OCI-LY1 (cell line): Measurements from ENCODE around the gene COL9A3.

Experiments
- H2AFZ ChIP-seq: fragments of 200-600 bp; sonication (generic), shearing (Covaris generic); 2 replicates; pipeline ENCODE4 v1.6.0; 2014; ENCODE audit warnings: antibody characterized with exemption, mild to moderate bottlenecking, low read length
- H3F3A ChIP-seq: fragments of 200-600 bp; sonication (generic), shearing (Covaris generic); 2 replicates; pipeline ENCODE4 v1.6.0; 2014; ENCODE audit warnings: mild to moderate bottlenecking, antibody characterized with exemption, low read length, moderate library complexity; ENCODE audit not compliant: insufficient read depth
- H3K27ac ChIP-seq: fragments of 200-600 bp; sonication (generic); 2 replicates; pipeline ENCODE4 v1.5.1; 2014; ENCODE audit warnings: low read length, mixed run types, mild to moderate bottlenecking, low read depth; ENCODE audit not compliant: poor library complexity, severe bottlenecking
- H3K27me3 ChIP-seq: fragments of 200-600 bp; sonication (generic); 2 replicates; pipeline ENCODE4 v1.6.0; 2014; ENCODE audit warnings: antibody characterized with exemption, mild to moderate bottlenecking, low read length, moderate library complexity; ENCODE audit not compliant: insufficient read depth
- H3K36me3 ChIP-seq: fragments of 200-600 bp; sonication (generic); 2 replicates; pipeline ENCODE4 v1.6.1; 2014; ENCODE audit warnings: mild to moderate bottlenecking, antibody characterized with exemption, low read length, moderate library complexity, mixed read lengths; ENCODE audit not compliant: insufficient read depth
- H3K4me1 ChIP-seq: fragments of 200-600 bp; sonication (generic); 2 replicates; pipeline ENCODE4 v1.5.1; 2014; ENCODE audit warnings: mild to moderate bottlenecking, low read length, moderate library complexity; ENCODE audit not compliant: insufficient read depth, severe bottlenecking
- H3K4me2 ChIP-seq: fragments of 200-600 bp; sonication (generic), shearing (Covaris generic); 2 replicates; pipeline ENCODE4 v1.6.1; 2014; ENCODE audit warnings: low read length
- H3K4me3 ChIP-seq: fragments of 200-600 bp; sonication (generic); 2 replicates; pipeline ENCODE4 v1.5.1; 2014; ENCODE audit warnings: low read length, low read depth, mild to moderate bottlenecking, mixed read lengths; ENCODE audit not compliant: poor library complexity, severe bottlenecking
- H3K79me2 ChIP-seq: fragments of 200-600 bp; shearing (Covaris generic); 2 replicates; pipeline ENCODE4 v1.6.1; 2016; ENCODE audit warnings: mixed run types, low read length, mixed read lengths; ENCODE audit not compliant: insufficient read depth
- H3K9ac ChIP-seq: fragments of 200-600 bp; sonication (generic), shearing (Covaris generic); 2 replicates; pipeline ENCODE4 v1.6.1; 2014; ENCODE audit warnings: mild to moderate bottlenecking, low read length, mixed read lengths
- H3K9me2 ChIP-seq: fragments of 200-600 bp; sonication (generic), shearing (Covaris generic); 2 replicates; pipeline ENCODE4 v1.6.1; 2014; ENCODE audit warnings: low read depth, mild to moderate bottlenecking, low read length, mixed read lengths
- H3K9me3 ChIP-seq: fragments of 200-600 bp; shearing (Covaris generic); 2 replicates; pipeline ENCODE4 v1.6.1; 2014; ENCODE audit warnings: low read length, mixed read lengths
- H4K20me1 ChIP-seq: fragments of 200-600 bp; sonication (generic), shearing (Covaris generic); 2 replicates; pipeline ENCODE4 v1.6.0; 2016; ENCODE audit warnings: mild to moderate bottlenecking, low read length; ENCODE audit not compliant: insufficient read depth
- EZH2 ChIP-seq: fragments of 200-600 bp; sonication (generic), shearing (Covaris generic); IDR thresholded peaks from 2 replicates; pipeline ENCODE4 v1.8.0; 2017; ENCODE audit warnings: borderline replicate concordance, mixed run types, mild to moderate bottlenecking, antibody characterized with exemption, low read length, moderate library complexity, mixed read lengths
- TF ChIP-seq, protein P1 (sequence below): fragments of 200-600 bp; sonication (generic), shearing (Covaris generic); IDR thresholded peaks from 2 replicates; pipeline ENCODE4 v1.5.1; 2017; ENCODE audit warnings: mild to moderate bottlenecking, antibody characterized with exemption, low read length, moderate library complexity, mixed read lengths

The COL9A3 gene

DNA sequence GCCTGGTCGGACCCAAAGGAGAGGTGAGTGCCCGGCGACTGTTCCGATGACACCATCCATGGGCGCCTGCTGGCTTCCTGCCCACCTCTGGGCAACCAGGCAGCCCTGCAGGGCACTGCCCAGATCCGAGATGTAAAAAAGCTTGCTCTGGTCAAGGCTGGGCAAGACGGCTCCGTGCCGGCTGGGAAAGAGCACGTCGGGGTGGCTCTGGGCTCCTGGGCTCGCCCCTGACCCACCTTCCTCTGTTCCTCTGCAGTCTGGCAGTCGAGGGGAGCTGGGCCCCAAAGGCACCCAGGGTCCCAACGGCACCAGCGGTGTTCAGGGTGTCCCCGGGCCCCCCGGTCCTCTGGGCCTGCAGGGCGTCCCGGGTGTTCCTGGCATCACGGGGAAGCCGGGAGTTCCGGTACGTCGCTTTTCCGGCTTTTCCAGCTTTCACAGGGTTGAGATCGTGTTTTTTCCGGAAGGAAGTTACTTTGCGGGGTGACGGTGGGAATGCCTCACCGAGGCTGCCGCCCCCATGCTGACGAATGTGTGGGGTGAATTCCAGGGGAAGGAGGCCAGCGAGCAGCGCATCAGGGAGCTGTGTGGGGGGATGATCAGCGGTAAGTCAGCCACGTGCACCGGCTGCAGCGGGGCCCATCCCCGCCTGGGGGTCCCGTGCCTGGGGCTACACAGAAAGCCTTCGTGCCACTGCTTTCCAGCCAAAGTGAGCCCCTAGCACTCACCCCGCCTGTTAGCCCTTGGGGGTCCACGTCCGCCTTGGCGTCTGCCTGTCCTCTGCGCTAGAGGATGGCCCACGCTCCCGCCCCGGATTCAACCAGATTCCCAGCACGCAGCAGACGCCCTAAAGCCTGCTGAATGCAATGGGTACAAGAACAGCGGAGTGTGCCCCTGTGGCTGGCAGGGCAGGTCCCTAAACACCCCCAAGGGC, 19.3 kb downstream of the COL9A3 start:
- Histone ChIP-seq H3K27ac (peak overlapping the region; percentile 97), H3K9me2 (no peaks in the 10 kb centered on the region), H3K9me3 (no peaks in the 10 kb centered on the region)

DNA sequence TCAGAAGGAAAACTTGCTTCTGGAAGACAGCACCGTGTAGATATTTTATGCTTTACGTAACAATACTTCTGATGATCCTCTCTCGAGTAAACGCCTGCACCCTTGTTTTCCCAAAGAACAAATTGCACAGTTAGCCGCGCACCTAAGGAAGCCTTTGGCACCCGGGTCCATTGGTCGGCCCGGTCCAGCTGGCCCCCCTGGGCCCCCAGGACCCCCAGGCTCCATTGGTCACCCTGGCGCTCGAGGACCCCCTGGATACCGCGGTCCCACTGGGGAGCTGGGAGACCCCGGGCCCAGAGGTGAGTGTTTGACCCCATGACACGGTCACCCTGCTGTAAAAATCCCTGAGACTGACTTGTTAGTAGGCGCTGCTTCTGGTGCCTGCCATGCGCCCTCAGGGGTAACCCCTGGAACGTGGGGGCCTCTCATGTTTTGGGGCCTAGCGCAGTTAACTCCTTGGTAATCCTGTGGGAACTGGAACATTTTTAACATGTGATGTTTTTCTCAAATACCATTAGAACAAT, 20.2 kb downstream of the COL9A3 start:
- Histone ChIP-seq H3K27me3 (no peaks in the 10 kb centered on the region), H3K9ac (no peak overlapping the region; the same call in 1 of the 2 replicates), H2AFZ (no peak overlapping the region), H3K4me1 (peaks cover 43% of the 10 kb centered on the region), H3K9me2 (no peaks in the 10 kb centered on the region), H3F3A (no peaks in the 10 kb centered on the region), H4K20me1 (no peaks in the 10 kb centered on the region), H3K4me2 (no peak overlapping the region), H3K9me3 (no peaks in the 10 kb centered on the region), H3K79me2 (no peaks in the 10 kb centered on the region), H3K4me3 (no peak overlapping the region), H3K27ac (peak overlapping the region; percentile 97), H3K36me3 (peaks cover 9% of the 10 kb centered on the region; the same call in 1 of the 2 replicates)
- TF ChIP-seq, protein P1, sequence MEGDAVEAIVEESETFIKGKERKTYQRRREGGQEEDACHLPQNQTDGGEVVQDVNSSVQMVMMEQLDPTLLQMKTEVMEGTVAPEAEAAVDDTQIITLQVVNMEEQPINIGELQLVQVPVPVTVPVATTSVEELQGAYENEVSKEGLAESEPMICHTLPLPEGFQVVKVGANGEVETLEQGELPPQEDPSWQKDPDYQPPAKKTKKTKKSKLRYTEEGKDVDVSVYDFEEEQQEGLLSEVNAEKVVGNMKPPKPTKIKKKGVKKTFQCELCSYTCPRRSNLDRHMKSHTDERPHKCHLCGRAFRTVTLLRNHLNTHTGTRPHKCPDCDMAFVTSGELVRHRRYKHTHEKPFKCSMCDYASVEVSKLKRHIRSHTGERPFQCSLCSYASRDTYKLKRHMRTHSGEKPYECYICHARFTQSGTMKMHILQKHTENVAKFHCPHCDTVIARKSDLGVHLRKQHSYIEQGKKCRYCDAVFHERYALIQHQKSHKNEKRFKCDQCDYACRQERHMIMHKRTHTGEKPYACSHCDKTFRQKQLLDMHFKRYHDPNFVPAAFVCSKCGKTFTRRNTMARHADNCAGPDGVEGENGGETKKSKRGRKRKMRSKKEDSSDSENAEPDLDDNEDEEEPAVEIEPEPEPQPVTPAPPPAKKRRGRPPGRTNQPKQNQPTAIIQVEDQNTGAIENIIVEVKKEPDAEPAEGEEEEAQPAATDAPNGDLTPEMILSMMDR: no peak
- no peak for TF ChIP-seq EZH2

More for the DNA sequence above, 19.3 kb downstream of the COL9A3 start:
- Histone ChIP-seq H2AFZ (no peak overlapping the region), H3K4me3 (no peak overlapping the region), H3K4me1 (peaks cover 51% of the 10 kb centered on the region), H3K36me3 (peaks cover 9% of the 10 kb centered on the region; the same call in 1 of the 2 replicates), H3K4me2 (no peak overlapping the region), H3K9ac (no peak overlapping the region), H3K27me3 (no peaks in the 10 kb centered on the region), H3F3A (no peaks in the 10 kb centered on the region), H4K20me1 (no peaks in the 10 kb centered on the region), H3K79me2 (no peaks in the 10 kb centered on the region)
- TF ChIP-seq EZH2: no peak
- TF ChIP-seq, protein P1: no peak

DNA sequence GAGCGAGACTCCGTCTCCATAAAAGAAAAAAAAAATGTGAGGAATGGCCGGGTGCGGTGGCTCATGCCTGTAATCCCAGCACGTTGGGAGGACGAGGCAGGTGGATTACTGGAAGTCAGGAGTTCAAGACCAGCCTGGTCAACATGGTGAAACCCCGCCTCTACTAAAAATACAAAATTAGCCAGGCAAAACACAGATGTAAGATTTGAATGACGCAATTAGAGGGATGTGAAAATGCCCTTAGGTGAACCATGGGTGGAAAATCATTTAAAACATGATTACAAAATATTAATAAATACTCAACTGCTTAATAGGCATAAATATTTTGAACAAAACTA, 20.9 kb downstream of the COL9A3 start:
- Histone ChIP-seq H3K4me1 (peaks cover 35% of the 10 kb centered on the region), H4K20me1 (no peaks in the 10 kb centered on the region), H2AFZ (no peak overlapping the region), H3K9ac (peak overlapping the region; percentile 23; the same call in 1 of the 2 replicates), H3K36me3 (peaks cover 9% of the 10 kb centered on the region; the same call in 1 of the 2 replicates), H3K27ac (peak overlapping the region; percentile 97), H3K9me2 (no peaks in the 10 kb centered on the region), H3F3A (no peaks in the 10 kb centered on the region), H3K4me2 (peak overlapping the region; percentile 72), H3K9me3 (no peaks in the 10 kb centered on the region), H3K4me3 (peak overlapping the region; percentile 46), H3K27me3 (no peaks in the 10 kb centered on the region), H3K79me2 (no peaks in the 10 kb centered on the region)
- TF ChIP-seq EZH2: no peak
